GM04504 (cell line): ENCODE results near the gene LDLRAD3.

Source experiments
- DNase-seq: peaks from one replicate; pipeline ENCODE4 v3.0.0-alpha.2; 2012; ENCODE audit warnings: low read depth

LDLRAD3 gene

GRCh38 chr11:36077886-36078685, 134.2 kb downstream of the LDLRAD3 start:
- no peak for DNase-seq

- DNase-seq, result no peak
Observed at GRCh38 chr11:36078686-36079055, 134.8 kb downstream of the LDLRAD3 start.

GRCh38 chr11:36079878-36080675, 136.2 kb downstream of the LDLRAD3 start:
- no peak for DNase-seq

- no peak for DNase-seq
Observed at GRCh38 chr11:36081274-36081945, 137.5 kb downstream of the LDLRAD3 start.

- no peak for DNase-seq
Observed at GRCh38 chr11:36086366-36086765, 142.5 kb downstream of the LDLRAD3 start.

GRCh38 chr11:36088266-36088972, 144.6 kb downstream of the LDLRAD3 start:
- DNase-seq, result no peak

GRCh38 chr11:36089920-36090319, 146.1 kb downstream of the LDLRAD3 start:
- DNase-seq, result no peak

- no peak for DNase-seq
Observed at GRCh38 chr11:36090356-36091109, 146.7 kb downstream of the LDLRAD3 start.

GRCh38 chr11:36091256-36091811, 147.5 kb downstream of the LDLRAD3 start:
- DNase-seq, result no peak

- DNase-seq, result no peak
Observed at GRCh38 chr11:36092314-36093030, 148.6 kb downstream of the LDLRAD3 start.

GRCh38 chr11:36093548-36093947, 149.7 kb downstream of the LDLRAD3 start:
- DNase-seq, result no peak

- DNase-seq, result no peak
Observed at GRCh38 chr11:36094164-36094563, 150.3 kb downstream of the LDLRAD3 start.

- DNase-seq, result no peak
Observed at GRCh38 chr11:36095716-36096115, 151.9 kb downstream of the LDLRAD3 start.

GRCh38 chr11:36097219-36097650, 153.4 kb downstream of the LDLRAD3 start:
- no peak for DNase-seq

- DNase-seq, result no peak
Observed at GRCh38 chr11:36098087-36098486, 154.2 kb downstream of the LDLRAD3 start.

- DNase-seq, result no peak
Observed at GRCh38 chr11:36098853-36099375, 155.1 kb downstream of the LDLRAD3 start.

- DNase-seq, result no peak
Observed at GRCh38 chr11:36101466-36101865, 157.6 kb downstream of the LDLRAD3 start.

- no peak for DNase-seq
Observed at GRCh38 chr11:36102868-36103267, 159.0 kb downstream of the LDLRAD3 start.

- no peak for DNase-seq
Observed at GRCh38 chr11:36103933-36104530, 160.2 kb downstream of the LDLRAD3 start.

GRCh38 chr11:36104660-36104992, 160.8 kb downstream of the LDLRAD3 start:
- DNase-seq, result no peak
